Measurements from ENCODE around the gene ZNF329.

GRCh38 chr19:58107778-58108545, 42.6 kb downstream of the ZNF329 start:
- TF ChIP-seq EZH2 (IDR thresholded peaks at IDR 0.05) (no peak), POLR2AphosphoS5 (IDR thresholded peaks at IDR 0.05; ENCODE audit: borderline replicate concordance, low read depth, low read length) (no peak), FOXP2 (optimal IDR thresholded peaks at IDR 0.05; ENCODE audit: control extremely low read depth, extremely low read length, insufficient read depth) (no peak)
